ENCODE results near the gene NOC4L.

DNA sequence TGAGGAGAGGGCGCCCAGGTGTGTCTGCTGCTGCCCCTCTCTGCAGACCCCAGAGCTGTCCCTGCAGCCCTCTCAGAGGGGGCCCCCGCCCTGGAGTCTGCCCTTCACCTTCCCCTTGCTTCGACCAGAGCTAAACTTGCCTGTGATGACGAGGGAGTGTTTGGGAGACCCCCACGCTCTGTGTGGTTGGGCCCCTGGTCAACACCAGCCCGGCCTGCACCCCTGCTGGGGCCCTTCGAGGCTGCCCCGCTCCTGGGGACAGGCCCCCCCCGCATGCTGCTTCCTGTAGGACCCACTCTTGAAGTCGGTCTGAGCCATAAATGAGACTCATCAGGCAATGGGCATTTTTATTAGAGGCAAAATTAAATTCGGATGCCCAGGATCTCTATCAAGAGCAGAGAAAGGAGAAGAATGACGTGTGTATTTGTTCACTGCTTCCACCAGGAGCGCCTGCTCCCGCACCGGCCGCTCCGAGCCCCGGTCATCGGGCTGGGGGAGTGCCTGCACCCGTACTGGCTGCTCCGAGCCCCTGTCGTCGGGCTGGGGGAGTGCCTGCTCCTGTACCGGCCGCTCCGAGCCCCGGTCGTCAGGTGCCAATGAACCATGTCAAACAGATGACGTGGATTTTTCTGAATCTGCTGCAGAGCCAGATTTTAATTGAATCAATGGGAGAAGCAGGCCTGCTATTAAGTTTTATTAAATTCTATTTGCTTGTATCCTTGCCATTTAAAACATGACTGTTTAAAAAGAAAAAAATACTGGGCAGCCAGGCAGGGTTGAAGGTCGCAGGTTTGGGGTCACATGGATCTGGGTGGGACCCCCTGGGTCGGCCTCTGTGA, 47.7 kb downstream of the NOC4L start:
- TF ChIP-seq CTCF (IDR thresholded peaks at IDR 0.05): no peak
- no peak for TF ChIP-seq EZH2 (IDR thresholded peaks at IDR 0.05)

All from neural progenitor cell (in vitro differentiated cells).